ENCODE measurements around the gene FAM174C. TPM values are rescaled to one million over a fixed set of nuclear protein-coding genes. Genes with fewer than 3 reads are reported as not detected.

FAM174C gene
- total and polyA plus RNA-seq, 12 donors = 8.2 to 70.2 (median 13.4) TPM

DNA sequence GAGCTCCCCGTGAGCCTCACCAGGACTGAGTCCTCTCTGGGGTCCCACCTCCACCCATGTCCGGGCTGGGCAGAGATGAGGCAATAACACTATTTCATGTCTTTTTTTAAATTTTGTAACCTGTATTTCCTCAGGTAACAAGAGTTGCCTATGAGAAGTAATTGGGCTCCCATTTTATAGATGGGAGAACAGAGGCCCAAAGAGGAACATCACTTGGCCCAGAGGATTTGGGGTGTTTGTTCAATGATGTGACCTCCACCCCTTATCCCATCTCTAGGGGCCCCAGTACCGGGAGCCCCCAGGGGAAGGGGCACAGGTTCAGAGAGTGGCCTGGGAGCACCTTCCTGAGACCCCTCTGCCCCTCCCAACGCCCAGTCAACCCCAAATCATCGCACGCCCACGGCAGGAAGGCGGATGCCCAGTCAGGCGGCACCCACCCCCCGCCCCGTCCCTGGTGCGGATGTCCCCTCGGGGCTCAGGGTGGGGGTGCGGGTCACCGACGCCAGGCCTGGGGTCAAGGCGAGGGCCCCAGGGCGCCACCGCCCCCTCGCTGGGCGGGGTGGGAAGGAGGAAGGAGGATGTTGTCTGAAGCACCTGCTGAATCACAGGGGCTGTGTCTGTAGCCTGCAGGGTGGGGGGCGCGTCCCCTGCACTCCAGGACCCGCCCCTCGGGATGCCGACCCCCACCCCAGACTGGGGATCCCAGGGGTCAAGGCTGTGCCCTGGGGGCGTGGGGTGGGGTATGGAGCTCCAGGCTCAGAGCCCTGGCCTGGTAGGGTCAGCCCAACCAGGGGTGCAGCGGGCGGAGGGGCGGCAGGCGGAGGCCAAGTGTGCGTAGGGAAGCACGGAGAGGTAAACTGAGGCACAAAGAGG lies 15.2 kb upstream of the FAM174C start:
- ATAC-seq (peak in 7 of 8 donors; percentile 1 to 18 (median 4)), DNase-seq (no peak)
- H3K9me3 ChIP-seq = no peaks in the 10 kb centered on the region
- H3K27ac ChIP-seq = peak overlapping the region; percentile 85 to 100 (median 98)
- no peaks in the 10 kb centered on the region for H3K27me3 ChIP-seq
- TF ChIP-seq, protein P1, sequence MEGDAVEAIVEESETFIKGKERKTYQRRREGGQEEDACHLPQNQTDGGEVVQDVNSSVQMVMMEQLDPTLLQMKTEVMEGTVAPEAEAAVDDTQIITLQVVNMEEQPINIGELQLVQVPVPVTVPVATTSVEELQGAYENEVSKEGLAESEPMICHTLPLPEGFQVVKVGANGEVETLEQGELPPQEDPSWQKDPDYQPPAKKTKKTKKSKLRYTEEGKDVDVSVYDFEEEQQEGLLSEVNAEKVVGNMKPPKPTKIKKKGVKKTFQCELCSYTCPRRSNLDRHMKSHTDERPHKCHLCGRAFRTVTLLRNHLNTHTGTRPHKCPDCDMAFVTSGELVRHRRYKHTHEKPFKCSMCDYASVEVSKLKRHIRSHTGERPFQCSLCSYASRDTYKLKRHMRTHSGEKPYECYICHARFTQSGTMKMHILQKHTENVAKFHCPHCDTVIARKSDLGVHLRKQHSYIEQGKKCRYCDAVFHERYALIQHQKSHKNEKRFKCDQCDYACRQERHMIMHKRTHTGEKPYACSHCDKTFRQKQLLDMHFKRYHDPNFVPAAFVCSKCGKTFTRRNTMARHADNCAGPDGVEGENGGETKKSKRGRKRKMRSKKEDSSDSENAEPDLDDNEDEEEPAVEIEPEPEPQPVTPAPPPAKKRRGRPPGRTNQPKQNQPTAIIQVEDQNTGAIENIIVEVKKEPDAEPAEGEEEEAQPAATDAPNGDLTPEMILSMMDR (IDR thresholded peaks at IDR 0.05) = no peak
- peak overlapping the region in 9 of 10 donors; percentile 24 to 96 (median 69) for H3K4me3 ChIP-seq
- intact Hi-C loops (cut with DNase I) = no loop called here
- 18 to 22% methylated on average over 33 of the region's 33 CpGs for WGBS, 2 donors
- peaks cover 41 to 84% (median 76%) of the 10 kb centered on the region in 9 donors for H3K4me1 ChIP-seq
- H3K36me3 ChIP-seq = peaks cover 9 to 42% (median 32%) of the 10 kb centered on the region in 9 donors

DNA sequence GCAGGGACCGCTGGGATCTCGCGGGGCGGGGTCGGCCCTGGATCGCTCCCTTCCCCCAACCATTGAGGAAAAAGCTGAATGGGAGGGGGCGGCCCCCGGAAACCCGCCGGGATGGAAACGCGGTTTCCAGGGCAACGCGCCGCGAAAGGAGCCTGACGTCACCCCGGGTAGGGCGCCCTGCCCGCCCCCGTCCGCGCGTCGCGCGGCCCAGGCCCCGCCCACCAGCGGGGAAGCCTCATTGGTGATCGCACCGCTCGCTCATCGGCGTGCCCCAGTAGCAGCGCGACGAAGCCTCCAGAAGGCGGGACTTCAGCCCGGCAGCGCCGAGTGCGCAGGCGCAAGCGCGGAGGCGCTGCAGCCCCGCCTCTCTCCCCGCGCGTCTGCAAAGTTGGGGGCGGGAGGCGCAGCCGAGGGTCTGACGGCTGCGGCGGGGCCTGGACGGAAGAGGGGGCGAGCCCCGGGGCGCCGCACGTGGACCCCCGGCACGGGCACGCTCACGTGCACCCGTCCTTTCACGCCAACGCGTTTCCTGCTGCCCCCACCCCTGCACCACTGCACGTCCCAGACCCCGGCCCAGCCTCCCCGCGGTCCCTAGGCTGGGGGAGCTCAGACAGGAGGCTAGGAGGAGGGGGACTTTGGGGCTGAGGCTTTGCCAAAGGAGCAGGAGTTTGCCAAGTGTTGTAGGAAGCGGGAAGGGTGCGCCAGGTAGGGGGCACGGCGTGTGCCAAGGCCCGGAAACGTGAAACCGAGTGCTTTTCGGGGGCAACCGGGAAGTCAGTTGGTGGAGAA lies 14.4 kb upstream of the FAM174C start:
- no peaks in the 10 kb centered on the region for H3K27me3 ChIP-seq
- H3K36me3 ChIP-seq = peaks cover under 1 to 34% (median 24%) of the 10 kb centered on the region in 9 donors
- DNase-seq (peak; percentile 96 to 99), ATAC-seq (peak; percentile 76 to 90 (median 82))
- H3K27ac ChIP-seq = peak overlapping the region; percentile 85 to 100 (median 98)
- peaks cover 40 to 84% (median 77%) of the 10 kb centered on the region in 9 donors for H3K4me1 ChIP-seq
- intact Hi-C loops (cut with DNase I) = no loop called here
- TF ChIP-seq, protein P1 (IDR thresholded peaks at IDR 0.05) = no peak
- no peaks in the 10 kb centered on the region for H3K9me3 ChIP-seq
- WGBS, 2 donors = 1% methylated on average over 52 to 83 of the region's 83 CpGs
- H3K4me3 ChIP-seq = peak overlapping the region in 9 of 10 donors; percentile 53 to 96 (median 69)

DNA sequence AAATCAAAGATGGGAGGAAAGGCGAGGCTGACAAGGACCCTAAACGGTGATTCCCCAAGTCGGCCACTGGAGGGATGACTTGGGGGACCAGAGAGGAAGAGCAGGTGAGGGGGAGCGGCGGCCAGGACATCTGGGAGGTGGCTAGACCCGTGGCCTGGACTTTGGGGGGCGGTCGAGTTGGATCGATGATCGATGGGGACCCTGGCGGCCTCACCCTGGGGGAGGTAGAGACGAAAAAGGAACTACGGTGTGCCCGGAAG lies 13.9 kb upstream of the FAM174C start:
- 17 to 22% methylated on average over 14 of the region's 14 CpGs for WGBS, 2 donors
- peak in 1 of 2 donors; percentile 38 for DNase-seq

More for the DNA sequence above, 13.9 kb upstream of the FAM174C start:
- Histone ChIP-seq H3K36me3 (peaks cover 0 to 29% (median 18%) of the 10 kb centered on the region in 9 donors), H3K27ac (peak overlapping the region; percentile 60 to 100 (median 96)), H3K4me1 (peaks cover 43 to 84% (median 78%) of the 10 kb centered on the region in 9 donors), H3K9me3 (no peaks in the 10 kb centered on the region), H3K4me3 (peak overlapping the region in 9 of 10 donors; percentile 53 to 96 (median 69)), H3K27me3 (no peaks in the 10 kb centered on the region)
- TF ChIP-seq, protein P1 (IDR thresholded peaks at IDR 0.05) = no peak
- no peak for ATAC-seq
- intact Hi-C loops (cut with DNase I) = no loop called here
